ENCODE measurements around the gene ETDB. TPM values are rescaled to one million over a fixed set of nuclear protein-coding genes. Genes with fewer than 3 reads are reported as not detected.
"Not testable (repeated sequence)": the region's sequence is repeated elsewhere in the genome, so short reads cannot be mapped to it uniquely, and the experiment has no call there.

ETDB gene
- total RNA-seq = not detected

DNA sequence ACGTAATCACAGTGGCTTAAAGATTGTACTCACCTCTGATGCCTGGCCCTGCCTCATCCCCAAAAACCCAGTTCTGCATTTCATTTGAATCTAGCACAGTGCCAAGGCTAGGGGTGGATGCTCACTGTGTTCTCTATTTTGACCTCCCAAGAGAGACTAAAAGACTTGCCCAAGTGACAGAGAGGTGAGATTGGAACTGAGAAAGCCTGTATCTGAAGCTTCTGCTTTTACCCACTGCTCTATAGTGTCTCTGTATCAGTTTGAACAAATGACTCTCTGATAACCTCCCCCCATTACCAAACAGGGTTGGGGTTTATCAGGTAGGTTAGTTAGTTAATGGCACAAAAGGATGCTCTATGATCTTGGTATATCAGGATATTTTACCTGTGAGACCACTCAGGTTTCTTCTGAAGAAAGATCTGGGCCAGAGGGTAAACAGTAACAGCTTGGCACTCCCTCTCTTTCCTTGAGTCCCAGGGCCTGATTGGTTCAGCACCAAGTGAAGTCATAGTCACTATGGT lies at the start of gene ETDB:
ETDB (minus strand) TSS at position 471 of the 521 bp plus-strand sequence. CDS start 1,265 bp downstream, outside the sequence.
- H3K27me3 ChIP-seq; intact Hi-C loops (cut with DNase I; ENCODE audit: low total_unique reads); DNase-seq; H3K27ac ChIP-seq; in situ Hi-C loops (cut with MboI; ENCODE audit: low sequenced_read_pairs in 4 of 4); H3K9me3 ChIP-seq; H3K36me3 ChIP-seq; H3K4me3 ChIP-seq; H3K4me1 ChIP-seq; ATAC-seq: not testable (repeated sequence)

DNA sequence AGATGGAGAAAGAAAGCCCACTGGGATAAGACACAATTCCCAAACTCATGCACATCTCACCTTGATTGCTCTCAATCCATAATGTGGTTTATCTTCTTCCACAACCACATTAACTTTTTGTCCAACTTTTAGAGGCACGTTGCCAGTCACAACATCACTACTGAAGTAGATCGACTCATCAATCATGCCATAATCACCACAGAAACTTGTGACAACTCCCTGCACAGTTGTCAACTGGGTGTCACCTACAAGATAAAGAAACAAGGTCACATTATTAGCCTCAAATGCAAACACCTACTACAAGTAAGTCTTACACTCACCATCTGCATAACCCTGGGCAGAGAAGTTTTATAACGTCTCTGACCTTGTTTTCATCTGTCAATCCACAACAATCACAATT lies 49.2 kb upstream of the ETDB start:
- in situ Hi-C loops (cut with MboI; ENCODE audit: low sequenced_read_pairs in 4 of 4); H3K4me3 ChIP-seq; H3K4me1 ChIP-seq; H3K27ac ChIP-seq; intact Hi-C loops (cut with DNase I; ENCODE audit: low total_unique reads); H3K36me3 ChIP-seq; DNase-seq; H3K27me3 ChIP-seq; H3K9me3 ChIP-seq; ATAC-seq: not testable (repeated sequence)

DNA sequence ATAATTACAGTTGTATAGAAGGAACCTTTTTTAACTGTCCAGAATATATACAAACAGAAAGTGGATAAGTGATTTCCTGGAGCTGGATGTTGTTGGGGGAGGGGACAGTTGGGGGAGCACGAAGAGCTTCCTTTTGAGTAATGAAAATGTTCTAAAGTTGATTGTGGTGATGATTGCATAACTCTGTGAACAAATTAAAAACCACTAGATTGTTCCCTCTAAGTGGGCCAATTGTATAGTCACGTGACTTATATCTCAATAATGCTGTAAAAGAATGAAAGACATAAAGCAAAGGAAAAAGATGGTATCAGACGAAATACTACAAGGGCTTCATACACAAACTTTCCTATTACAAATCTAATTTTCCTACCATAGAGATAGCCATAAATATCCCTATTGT lies 48.2 kb upstream of the ETDB start:
- H3K4me3 ChIP-seq = no peak overlapping the region
- TF ChIP-seq POLR2A (IDR thresholded peaks at IDR 0.05) = no peak
- TF ChIP-seq, protein P1, sequence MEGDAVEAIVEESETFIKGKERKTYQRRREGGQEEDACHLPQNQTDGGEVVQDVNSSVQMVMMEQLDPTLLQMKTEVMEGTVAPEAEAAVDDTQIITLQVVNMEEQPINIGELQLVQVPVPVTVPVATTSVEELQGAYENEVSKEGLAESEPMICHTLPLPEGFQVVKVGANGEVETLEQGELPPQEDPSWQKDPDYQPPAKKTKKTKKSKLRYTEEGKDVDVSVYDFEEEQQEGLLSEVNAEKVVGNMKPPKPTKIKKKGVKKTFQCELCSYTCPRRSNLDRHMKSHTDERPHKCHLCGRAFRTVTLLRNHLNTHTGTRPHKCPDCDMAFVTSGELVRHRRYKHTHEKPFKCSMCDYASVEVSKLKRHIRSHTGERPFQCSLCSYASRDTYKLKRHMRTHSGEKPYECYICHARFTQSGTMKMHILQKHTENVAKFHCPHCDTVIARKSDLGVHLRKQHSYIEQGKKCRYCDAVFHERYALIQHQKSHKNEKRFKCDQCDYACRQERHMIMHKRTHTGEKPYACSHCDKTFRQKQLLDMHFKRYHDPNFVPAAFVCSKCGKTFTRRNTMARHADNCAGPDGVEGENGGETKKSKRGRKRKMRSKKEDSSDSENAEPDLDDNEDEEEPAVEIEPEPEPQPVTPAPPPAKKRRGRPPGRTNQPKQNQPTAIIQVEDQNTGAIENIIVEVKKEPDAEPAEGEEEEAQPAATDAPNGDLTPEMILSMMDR (IDR thresholded peaks at IDR 0.05 in 4 of 5, conservative IDR thresholded peaks at IDR 0.05 in 1 of 5) = no peak
- no peaks in the 10 kb centered on the region for H3K27me3 ChIP-seq
- no peaks in the 10 kb centered on the region for H3K36me3 ChIP-seq
- DNase-seq = no peak
- no peak for ATAC-seq
- no peaks in the 10 kb centered on the region for H3K4me1 ChIP-seq
- in situ Hi-C loops (cut with MboI; ENCODE audit: low sequenced_read_pairs in 4 of 4) = no loop called here
- H3K27ac ChIP-seq = no peak overlapping the region
- intact Hi-C loops (cut with DNase I; ENCODE audit: low total_unique reads) = no loop called here
- no peaks in the 10 kb centered on the region for H3K9me3 ChIP-seq

DNA sequence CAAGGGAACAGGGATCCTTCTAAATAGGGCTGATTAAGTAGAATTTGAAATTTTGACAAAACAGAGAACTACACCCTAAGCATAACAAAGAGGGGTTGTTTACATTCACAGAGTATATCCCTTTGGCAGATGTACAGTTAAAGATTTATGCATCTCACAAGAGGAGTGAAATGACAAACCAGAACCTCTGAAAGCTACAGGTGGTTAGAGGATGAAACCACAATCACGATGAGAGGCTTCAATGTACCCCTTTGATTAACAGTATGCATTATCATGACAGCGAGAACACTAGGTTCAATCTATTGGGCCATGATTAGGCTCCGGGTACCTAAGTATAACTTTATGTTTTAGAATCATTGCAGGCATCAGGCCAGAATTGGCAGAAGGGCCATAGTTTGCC lies 34.4 kb upstream of the ETDB start:
- intact Hi-C loops (cut with DNase I; ENCODE audit: low total_unique reads); in situ Hi-C loops (cut with MboI; ENCODE audit: low sequenced_read_pairs in 4 of 4); ATAC-seq: not testable (repeated sequence)

DNA sequence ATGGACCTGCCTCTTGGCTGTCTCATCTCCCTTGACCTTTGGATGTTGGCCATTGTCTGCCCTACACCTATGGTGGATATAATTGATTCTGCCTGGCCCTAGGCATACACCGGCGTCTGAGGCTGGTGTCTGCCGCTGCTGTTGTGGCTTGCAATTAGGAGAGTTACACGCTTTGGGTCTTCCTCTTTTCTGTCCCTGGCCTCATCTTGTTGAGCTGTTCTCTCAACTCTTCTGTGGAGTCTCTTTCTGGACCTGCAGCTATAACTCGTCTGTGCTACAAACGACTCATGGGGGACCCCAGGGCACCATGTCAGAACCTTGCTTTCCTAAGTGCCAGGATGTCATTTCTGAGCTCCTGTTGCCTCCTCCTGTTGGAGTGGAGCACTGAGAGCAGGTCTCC lies 5.8 kb upstream of the ETDB start:
- ATAC-seq; H3K9me3 ChIP-seq; DNase-seq; H3K27me3 ChIP-seq; intact Hi-C loops (cut with DNase I; ENCODE audit: low total_unique reads); H3K4me1 ChIP-seq; H3K27ac ChIP-seq; H3K4me3 ChIP-seq; H3K36me3 ChIP-seq; in situ Hi-C loops (cut with MboI; ENCODE audit: low sequenced_read_pairs in 4 of 4): not testable (repeated sequence)

More for the DNA sequence above, 34.4 kb upstream of the ETDB start:
- not testable (repeated sequence) for H3K9me3 ChIP-seq, H3K36me3 ChIP-seq, H3K27ac ChIP-seq, H3K4me3 ChIP-seq, H3K4me1 ChIP-seq, DNase-seq, H3K27me3 ChIP-seq

DNA sequence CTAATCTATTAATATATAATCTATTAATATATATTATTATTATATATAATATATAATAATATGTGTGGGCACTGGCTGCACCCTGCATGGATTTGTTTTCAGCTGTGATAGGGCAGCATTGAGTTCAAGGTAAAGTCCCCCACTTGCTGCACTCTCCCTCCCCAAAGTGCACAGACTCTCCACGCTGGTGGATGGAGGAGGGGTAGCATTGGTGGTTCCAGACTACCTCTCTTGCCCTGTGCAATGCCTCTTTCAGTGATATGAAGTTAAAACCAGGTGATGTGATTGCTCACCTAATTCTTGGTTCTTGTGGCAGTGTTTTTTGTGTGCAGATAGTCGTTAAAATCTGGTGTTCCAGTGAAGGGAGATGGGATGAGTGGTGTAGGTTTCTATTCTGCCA lies 4.3 kb downstream of the ETDB start:
- in situ Hi-C loops (cut with MboI; ENCODE audit: low sequenced_read_pairs in 4 of 4); DNase-seq; H3K9me3 ChIP-seq: not testable (repeated sequence)

DNA sequence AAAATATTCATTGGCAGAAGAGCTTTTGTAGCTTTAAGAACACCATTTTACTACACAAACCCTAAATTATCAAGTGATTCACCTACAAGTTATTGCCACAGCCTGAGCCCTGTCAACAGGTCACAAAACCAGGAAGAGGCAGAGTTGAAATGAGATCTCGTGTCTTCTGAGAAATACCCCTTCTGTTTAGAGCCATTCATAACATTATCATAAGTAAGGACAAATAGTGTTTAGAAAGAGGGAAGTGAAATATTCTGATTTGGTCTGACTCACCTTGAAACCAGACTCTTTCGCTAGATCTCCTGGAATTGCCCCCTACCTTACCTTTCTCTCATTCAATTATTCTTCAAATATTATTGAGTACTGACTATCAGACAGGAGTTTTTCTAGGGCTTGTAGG lies 5.9 kb downstream of the ETDB start:
- intact Hi-C loops (cut with DNase I; ENCODE audit: low total_unique reads) (no loop called here), in situ Hi-C loops (cut with MboI; ENCODE audit: low sequenced_read_pairs in 4 of 4) (no loop called here)
- no peak for ATAC-seq

More for the DNA sequence above, 4.3 kb downstream of the ETDB start:
- H3K4me1 ChIP-seq; H3K27ac ChIP-seq; H3K36me3 ChIP-seq; ATAC-seq; H3K27me3 ChIP-seq; intact Hi-C loops (cut with DNase I; ENCODE audit: low total_unique reads); H3K4me3 ChIP-seq: not testable (repeated sequence)

More for the DNA sequence above, 5.9 kb downstream of the ETDB start:
- no peak overlapping the region for H3K4me3 ChIP-seq
- no peaks in the 10 kb centered on the region for H3K36me3 ChIP-seq
- no peaks in the 10 kb centered on the region for H3K9me3 ChIP-seq
- no peaks in the 10 kb centered on the region for H3K27me3 ChIP-seq
- no peak overlapping the region for H3K27ac ChIP-seq
- no peak for DNase-seq
- no peaks in the 10 kb centered on the region for H3K4me1 ChIP-seq
- no peak for TF ChIP-seq POLR2A (IDR thresholded peaks at IDR 0.05)
- TF ChIP-seq, protein P1 (IDR thresholded peaks at IDR 0.05 in 4 of 5, conservative IDR thresholded peaks at IDR 0.05 in 1 of 5) = no peak

Data from gastrocnemius medialis (tissue), 4 donors.